Left lobe of liver (tissue), 2 donors: ENCODE data around the gene GADL1. TPM values are rescaled to one million over a fixed set of nuclear protein-coding genes. Genes with fewer than 3 reads are reported as not detected.
A peak's percentile ranks its signal among the peaks of the same experiment; 100 is the strongest.

Experiments
- ATAC-seq: fragments of 200-7000 bp; cut with Tn5 transposase; one replicate; pipeline ENCODE4 v1.9.1; 2020; ENCODE audit warnings: mild to moderate bottlenecking, moderate library complexity
- DNase-seq: peaks from one replicate; pipeline ENCODE4 v3.0.0-alpha.2; 2020; ENCODE audit warnings: low spot score
- total RNA-seq: library from RNA; stranded (reverse); gene quantifications from one replicate; pipeline ENCODE4 v1.2.1, GENCODE V29; 2021
- donor health status: DM: no; HTN: no; CAD: no; lungs with moderate emphysema.
- donor health status: DM: no; HTN: yes; CAD: no.

GADL1 gene
- total RNA-seq, 1 donor from 2014 or later, result not detected

GRCh38 chr3:30761374-30761773 is 133.1 kb downstream of the GADL1 start:
- peak; percentile 74 for ATAC-seq
- no peak for DNase-seq

- ATAC-seq, result no peak
These were observed 133.7 kb downstream of the GADL1 start for GRCh38 chr3:30760737-30761136.

DNA sequence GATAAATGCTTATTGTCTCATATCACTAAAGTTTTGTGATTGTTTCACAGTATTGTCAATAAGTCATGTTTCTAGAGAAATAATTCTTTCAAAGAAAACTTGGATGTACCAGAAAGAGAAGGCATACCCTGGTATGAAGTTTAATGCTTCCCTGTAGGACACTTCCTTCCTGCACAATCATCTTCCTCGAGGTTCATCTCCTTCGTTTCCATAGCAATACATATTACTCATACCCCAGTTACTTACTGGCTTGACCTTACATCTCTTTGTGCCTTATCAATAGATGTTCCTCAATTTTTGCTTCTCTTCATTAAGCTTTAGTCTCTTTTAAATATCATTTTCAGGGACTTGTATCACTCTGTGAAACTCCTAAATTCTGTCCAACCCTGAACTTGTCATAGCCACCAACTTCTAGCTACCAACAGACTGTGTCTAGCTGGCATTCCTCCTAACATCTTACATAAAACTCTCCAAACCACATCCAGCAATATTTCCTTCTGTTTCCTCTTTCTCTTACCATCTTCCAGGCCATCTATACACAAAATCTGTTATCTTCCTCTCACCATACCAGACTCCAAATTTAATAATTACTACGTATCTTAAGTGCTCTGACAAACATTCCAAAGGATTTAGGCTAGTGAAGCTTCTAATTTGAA is 134.3 kb downstream of the GADL1 start:
- ATAC-seq (no peak), DNase-seq (no peak)

More at GRCh38 chr3:30760737-30761136, 133.7 kb downstream of the GADL1 start:
- no peak for DNase-seq

DNA sequence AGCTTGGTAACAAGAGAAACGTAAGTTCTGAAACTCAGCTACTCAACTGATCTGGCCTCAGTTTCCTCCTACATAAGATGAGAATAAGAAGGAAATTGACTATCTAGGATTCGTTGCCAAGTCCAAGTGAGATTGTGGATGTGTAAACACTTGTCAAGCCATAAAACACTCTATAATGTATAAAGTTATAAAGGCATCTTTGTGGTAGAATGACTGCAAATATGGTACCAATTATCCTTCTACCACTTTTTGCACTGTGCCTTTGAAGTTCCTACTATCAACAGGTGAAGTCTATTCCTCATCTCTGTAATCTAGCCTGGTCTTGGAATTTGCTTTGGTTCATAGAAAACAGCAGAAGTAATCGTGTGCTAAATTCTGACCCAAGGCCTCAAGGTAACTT is 138.2 kb downstream of the GADL1 start:
- ATAC-seq, result no peak
- DNase-seq, result no peak

GRCh38 chr3:30754426-30754825 is 140.0 kb downstream of the GADL1 start:
- DNase-seq (no peak), ATAC-seq (no peak)

DNA sequence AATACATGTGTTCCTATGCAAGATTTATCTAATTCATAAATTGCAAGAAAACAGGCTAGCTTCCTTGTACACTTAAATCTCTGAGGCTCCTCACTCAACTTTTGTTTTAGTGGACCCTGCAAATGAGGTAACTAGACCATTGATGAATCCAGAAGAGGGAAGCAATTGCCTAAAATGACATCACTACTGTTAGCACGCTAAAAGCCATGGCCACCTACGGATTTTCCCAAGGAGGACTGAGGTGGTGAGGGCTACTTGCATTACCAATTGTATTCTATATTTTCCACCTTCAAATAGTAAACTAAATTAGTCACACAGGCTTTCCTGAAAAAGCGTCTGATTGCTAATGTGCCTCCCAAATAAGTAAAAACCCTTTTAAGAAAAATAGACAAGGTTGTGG is 140.7 kb downstream of the GADL1 start:
- DNase-seq (no peak), ATAC-seq (no peak)

DNA sequence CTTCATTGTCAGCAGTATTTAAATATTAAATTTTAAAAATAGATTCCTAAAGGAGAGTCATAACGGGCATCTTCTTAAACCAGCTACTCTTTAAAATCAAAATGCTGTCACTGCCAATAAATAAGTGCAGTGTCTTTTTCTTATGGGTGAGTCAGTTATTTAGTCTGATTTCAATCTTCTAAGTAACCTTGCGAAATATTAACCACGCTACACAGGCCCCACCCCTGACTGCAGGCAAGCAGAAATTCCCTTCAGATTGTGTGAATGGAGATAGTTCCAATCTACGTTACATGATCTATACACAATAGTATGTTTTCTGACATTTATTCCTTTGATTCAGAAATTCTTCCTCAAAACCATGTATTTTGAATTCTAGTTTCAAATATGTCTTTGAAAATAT is 141.5 kb downstream of the GADL1 start:
- DNase-seq, result no peak

GRCh38 chr3:30752491-30752890 is 142.0 kb downstream of the GADL1 start:
- DNase-seq, result no peak
- ATAC-seq, result no peak

More for the DNA sequence above, 141.5 kb downstream of the GADL1 start:
- peak; percentile 62 for ATAC-seq

DNA sequence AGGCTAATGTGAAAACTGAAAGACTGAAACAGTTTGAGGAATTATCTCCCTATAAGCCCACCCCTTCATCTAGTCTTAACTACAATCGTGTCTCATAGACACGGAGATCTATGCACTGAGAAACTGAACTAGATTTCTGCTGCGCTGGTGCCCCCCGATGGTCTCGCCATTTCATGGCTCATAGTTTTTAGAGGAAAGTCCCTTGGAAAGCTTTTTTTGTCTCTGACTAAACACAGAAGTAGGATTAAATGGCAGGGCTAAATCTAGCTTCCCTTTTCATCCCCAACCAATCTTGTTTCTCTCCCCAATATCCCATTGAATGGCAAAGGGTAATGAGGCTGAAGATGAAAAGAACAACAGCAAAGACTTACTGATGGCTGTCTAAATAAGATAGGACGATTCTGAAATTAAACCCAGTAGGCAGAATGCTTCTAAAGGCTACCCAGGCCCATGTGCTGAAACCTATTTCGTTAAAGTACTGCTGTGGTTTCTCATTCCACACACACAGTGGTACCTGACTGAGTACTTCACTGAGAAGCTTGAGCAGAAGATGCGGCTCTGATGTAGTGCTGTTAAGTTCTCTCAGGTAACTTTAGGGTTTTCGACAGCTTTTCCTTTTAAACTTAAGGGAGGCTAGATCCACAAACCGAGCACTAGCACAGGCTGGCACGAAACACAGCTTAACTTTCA is 142.7 kb downstream of the GADL1 start:
- DNase-seq, result no peak
- ATAC-seq, result peak; percentile 34

- DNase-seq (no peak), ATAC-seq (no peak)
These were observed 143.5 kb downstream of the GADL1 start for GRCh38 chr3:30750967-30751366.

DNA sequence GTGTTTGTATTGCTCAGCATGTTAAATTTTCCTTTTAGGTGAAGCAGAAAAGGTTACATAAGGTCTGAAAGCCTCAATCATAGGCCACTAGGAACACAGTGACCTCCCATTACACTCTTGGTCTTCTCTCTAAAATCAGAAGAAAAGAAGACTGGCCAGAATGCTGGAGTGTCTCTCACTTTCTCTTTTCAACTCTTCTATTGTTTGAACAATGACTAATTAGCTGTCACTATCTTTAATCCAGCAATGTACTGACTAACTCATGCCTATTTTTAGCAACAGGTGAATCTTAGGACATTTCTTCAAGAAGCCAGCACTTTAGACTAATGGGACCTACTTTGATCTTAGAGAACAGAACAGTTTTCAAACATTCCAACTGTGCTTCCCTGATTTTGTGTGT is 145.2 kb downstream of the GADL1 start:
- ATAC-seq, result no peak
- no peak for DNase-seq

DNA sequence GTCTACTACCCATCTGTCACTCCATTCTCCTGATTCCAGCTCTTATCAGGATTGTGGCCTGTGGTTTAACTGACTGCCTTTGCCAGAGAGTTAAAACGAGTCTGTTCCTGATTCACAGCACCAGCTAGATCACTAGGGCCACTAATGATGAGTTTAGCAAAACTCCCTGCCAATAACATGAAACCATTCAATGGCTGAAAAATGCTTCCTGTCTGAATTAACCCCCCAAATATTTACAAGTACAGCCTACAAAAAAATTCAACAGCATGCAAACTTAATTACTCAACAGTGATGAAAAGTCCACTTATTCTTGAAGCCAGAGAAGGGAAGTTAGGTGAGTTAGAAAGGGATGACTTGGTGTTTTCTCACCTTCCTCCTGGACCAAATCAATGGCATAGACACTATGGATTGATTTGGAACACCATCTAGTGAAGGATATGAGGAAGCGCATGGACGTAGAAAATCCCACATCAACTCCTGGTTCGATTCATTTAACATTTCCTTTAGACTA is 146.6 kb downstream of the GADL1 start:
- DNase-seq (no peak), ATAC-seq (peak; percentile 83)

DNA sequence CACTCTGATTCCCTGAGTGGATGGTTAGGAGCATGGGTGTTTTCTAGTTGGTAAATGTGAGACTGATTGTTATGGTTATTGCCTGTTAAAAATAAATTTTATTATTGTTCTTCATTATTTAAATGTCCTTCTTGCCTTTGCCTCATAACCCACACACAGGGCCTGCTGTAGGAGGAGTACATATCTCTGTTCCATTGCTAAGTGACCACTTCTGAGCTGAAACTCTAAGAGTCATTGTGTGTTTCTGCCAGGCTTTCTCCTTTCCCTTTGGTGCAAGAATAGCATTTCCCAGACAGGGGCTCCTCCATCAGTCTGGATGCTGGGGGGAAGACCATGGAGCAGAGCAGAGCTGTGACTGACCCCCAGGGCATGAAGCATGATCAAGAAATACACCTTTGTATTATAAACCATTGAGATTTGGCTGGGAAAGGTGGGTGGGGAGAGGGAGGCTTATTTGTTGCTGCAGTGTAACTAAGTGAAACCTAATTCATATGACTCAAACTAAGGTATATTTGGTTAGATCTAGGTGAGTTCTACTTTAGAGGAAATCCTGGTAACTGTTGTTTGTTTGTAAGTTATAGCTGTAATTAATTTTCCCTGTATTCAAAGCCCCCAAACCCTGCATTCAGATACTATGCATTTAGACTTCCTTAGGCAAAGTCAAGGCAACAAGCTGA is 150.7 kb downstream of the GADL1 start:
- no peak for DNase-seq

DNA sequence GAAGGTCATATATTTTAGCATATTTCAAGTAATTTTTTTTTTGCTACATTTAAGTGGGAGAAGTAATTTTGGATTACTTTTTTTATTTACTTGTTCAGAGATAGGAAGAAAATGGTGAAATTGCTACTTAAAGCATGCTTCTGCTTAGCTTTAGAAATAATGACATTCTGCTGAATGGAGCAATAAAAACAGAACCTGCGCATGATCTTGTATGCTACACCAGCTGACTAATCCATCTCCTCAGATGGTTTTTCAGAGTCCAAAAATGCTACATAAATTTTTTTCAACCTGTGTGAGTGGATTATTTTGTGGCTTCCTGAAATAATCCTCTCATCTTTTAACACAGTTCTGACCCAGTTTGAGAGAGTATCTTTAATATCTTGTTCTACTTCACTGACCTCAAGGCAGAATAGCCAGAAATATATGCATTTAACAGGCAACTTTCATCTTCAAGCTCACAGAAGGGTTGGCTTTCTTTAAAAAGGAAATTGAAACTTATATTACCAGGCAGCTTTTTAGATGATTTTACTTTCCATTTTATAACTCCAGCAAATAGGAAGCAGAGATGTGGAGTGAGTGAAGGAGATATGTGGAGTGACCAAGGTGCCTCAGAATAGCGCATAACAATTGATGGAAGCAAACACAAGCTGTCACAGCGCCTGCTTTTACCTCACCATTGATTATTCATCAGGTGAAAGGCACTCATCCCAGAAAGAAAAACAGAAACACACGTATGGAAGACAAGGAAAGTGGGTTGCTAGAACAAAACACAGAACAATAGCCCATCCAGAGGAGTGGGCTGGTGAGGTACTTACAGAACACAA is 151.5 kb downstream of the GADL1 start:
- ATAC-seq (no peak), DNase-seq (no peak)

More for the DNA sequence above, 150.7 kb downstream of the GADL1 start:
- no peak for ATAC-seq

DNA sequence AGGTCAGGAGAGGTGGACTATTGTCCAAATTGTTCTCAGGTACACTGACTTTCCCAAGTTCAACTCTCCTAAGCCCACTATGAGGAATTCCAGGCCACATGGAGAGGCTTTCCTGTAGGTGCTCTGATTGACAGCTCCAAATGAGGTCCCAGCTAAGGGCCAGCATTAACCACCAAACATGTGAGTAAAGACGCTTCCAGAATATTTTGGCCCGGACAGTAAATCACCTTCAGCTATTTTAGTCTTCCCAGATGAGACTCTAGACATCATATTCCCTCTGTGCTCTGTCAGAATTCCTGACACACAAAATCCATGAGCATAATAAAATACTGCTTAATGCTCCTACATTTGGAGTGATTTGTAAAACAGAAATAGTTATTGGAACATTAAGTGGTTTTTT is 152.6 kb downstream of the GADL1 start:
- no peak for ATAC-seq

GRCh38 chr3:30738605-30739004 is 155.9 kb downstream of the GADL1 start:
- ATAC-seq (no peak), DNase-seq (no peak)

More for the DNA sequence above, 152.6 kb downstream of the GADL1 start:
- no peak for DNase-seq

DNA sequence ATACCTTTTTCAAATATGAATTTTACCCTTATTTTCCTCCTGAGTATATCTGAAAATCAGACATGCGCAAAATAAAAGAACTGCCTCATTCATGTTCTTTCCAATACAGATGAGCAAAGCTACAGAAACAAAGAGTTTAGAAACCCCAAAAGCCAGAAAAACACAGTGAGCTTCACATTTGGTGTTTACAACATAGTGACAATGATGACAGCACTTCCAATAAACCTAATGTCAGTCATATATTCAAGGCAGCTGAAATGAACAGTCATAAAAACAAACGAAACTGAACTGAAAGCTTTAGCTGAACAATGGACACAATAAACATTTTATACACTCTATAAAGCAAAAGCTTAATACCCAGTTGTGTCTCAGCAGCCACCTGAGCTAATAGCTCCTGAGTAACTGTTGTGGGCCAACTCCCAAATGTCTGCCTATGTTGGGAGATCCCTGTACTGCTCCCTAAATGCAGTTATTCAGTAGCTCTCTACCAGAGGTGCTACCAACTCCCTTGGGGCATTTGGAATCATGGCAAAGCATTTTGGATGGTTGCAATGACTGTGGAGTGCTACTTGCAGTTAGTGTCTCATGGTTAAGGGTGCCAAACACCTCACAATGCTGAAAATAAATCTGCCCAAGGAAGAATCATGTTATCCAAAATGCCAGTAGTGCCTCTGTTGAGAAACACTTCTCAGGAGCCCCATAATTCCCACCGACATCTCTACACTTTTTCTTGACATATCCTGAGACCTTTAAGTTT is 156.5 kb downstream of the GADL1 start:
- ATAC-seq, result no peak
- no peak for DNase-seq

DNA sequence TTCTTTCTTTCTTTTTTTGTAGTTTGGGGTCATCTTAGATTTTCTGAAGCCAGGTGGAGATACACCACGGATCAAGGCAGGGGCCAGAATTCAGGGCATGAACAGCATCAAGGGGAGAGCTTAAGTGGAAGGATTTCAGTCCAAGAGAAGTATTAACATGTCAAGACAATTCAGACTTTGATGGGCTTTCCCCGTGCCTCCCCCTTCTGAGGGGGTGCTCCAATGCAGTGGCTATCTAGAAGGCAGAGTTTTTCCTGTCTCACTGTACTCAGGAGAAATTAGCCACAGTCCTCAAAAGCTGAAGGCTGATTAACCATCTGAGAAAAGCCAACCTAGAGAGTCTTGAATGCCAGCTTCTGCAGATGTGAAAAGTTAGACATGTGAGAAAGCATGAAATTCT is 160.8 kb downstream of the GADL1 start:
- no peak for ATAC-seq
- no peak for DNase-seq

DNA sequence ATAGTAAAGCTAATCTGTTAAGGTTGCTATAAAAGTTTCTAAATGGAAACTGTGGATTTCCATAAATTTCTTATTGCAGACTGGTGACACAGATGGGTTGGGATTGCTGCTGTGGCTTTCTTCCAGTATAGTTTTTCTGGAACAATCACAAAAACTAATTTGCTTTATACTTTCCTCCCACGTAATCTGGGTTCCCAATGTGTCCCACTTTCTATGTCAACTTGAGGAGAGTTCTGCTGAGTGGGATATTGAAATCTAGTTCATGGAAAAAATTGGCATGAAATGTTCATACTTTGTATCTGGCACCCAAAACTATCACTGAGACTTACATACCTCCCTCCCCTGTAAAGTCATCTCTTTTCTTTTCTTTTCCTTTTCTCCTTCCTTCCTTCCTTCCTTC is 161.3 kb downstream of the GADL1 start:
- no peak for ATAC-seq
- no peak for DNase-seq

- DNase-seq, result no peak
- ATAC-seq, result no peak
These were observed 163.5 kb downstream of the GADL1 start for GRCh38 chr3:30730967-30731366.
